ENCODE data around the gene CFAP52. TPM values are rescaled to one million over a fixed set of nuclear protein-coding genes. Genes with fewer than 3 reads are reported as not detected.

CFAP52 gene
- total RNA-seq, 1 experiment from 2014 or later: not detected

DNA sequence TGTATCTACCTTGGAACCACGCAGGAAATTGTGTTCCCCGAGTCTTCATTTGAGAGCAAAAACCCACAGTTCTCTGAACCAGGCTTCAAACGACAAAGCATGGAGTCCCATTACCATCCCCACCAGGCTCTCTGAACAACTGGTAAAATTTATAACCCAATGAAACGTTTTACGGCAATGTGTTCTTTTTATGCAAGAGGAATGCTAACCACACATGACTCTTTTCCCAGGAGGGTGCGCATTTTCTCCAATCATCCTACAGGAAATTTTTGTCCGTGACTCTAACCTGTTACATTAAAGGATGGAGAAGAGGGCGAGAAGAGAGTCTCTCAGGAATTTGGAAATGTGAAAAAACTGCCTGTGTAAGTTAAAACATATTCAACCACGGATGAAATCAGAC, 18.6 kb upstream of the CFAP52 start:
- no peak for ATAC-seq
- Histone ChIP-seq H3K27ac (ENCODE audit: low read depth, low read length) (no peak overlapping the region), H3K79me2 (ENCODE audit: insufficient read depth, low read length) (no peaks in the 10 kb centered on the region), H3K36me3 (ENCODE audit: control insufficient read depth in 1 of 2, insufficient read depth in 2 of 2, low read length in 2 of 2) (no peaks in the 10 kb centered on the region), H3K4me2 (ENCODE audit: low read length) (no peak overlapping the region), H3K9me3 (ENCODE audit: control insufficient read depth in 1 of 2, insufficient read depth in 1 of 2, low read depth in 1 of 2, low read length in 2 of 2) (no peaks in the 10 kb centered on the region), H3K9ac (ENCODE audit: low read length) (no peak overlapping the region), H3K9me2 (ENCODE audit: insufficient read depth) (no peaks in the 10 kb centered on the region), H4K20me1 (ENCODE audit: insufficient read depth) (no peaks in the 10 kb centered on the region), H3K27me3 (ENCODE audit: insufficient read depth, low read length) (no peaks in the 10 kb centered on the region), H3K4me3 (replicated peaks in 1 of 2; ENCODE audit: low read depth in 1 of 2, low read length in 2 of 2) (no peak overlapping the region), H3K4me1 (ENCODE audit: control insufficient read depth in 1 of 2, insufficient read depth in 2 of 2, low read length in 2 of 2) (no peaks in the 10 kb centered on the region), H2AFZ (ENCODE audit: low read depth, low read length, poor library complexity, severe bottlenecking) (no peak overlapping the region)
- TF ChIP-seq EZH2phosphoT487 (IDR thresholded peaks at IDR 0.05; ENCODE audit: borderline replicate concordance): no peak
- no peak for TF ChIP-seq SRF (IDR thresholded peaks at IDR 0.05; ENCODE audit: low read depth)
- TF ChIP-seq EZH2 (IDR thresholded peaks at IDR 0.05): no peak
- TF ChIP-seq ELF1 (IDR thresholded peaks at IDR 0.05; ENCODE audit: borderline replicate concordance, low read depth): no peak
- TF ChIP-seq YY1 (IDR thresholded peaks at IDR 0.05; ENCODE audit: extremely low read depth, insufficient replicate concordance, low read depth, low read length): no peak
- no peak for TF ChIP-seq SIN3A (IDR thresholded peaks at IDR 0.05; ENCODE audit: low read depth)
- ChIA-PET RAD21 (ENCODE audit: low non-redundant PET in 1 of 2, low total read pairs in 2 of 2, uncharacterized antibody in 2 of 2, unreplicated experiment in 2 of 2) (no interaction called here), POLR2A (no interaction called here), CTCF (no interaction called here)
- DNase-seq (ENCODE audit: low read depth, low spot score): no peak
- BruUV-seq (replicated peaks): no TSS peak
- intact Hi-C loops (cut with micrococcal nuclease): no loop called here

DNA sequence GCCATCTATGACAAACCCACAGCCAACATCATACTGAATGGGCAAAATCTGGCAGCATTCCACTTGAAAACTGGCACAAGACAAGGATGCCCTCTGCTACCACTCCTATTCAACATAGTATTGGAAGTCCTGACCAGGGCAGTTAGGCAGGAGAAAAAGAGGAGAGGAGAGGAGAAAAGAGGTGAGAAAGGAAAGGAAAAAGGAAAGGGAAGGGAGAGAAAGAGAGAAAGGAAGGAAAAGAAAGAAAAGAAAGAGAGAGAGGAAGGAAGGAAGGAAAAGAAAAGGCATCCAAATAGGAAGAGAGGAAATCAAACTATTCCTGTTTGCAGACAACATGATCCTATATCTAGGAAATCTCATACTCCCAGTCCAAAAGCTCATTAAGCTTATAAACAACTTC, 12.3 kb upstream of the CFAP52 start:
- RAD21 ChIA-PET (ENCODE audit: low non-redundant PET in 1 of 2, low total read pairs in 2 of 2, uncharacterized antibody in 2 of 2, unreplicated experiment in 2 of 2): no interaction called here
- TF ChIP-seq, protein P1, sequence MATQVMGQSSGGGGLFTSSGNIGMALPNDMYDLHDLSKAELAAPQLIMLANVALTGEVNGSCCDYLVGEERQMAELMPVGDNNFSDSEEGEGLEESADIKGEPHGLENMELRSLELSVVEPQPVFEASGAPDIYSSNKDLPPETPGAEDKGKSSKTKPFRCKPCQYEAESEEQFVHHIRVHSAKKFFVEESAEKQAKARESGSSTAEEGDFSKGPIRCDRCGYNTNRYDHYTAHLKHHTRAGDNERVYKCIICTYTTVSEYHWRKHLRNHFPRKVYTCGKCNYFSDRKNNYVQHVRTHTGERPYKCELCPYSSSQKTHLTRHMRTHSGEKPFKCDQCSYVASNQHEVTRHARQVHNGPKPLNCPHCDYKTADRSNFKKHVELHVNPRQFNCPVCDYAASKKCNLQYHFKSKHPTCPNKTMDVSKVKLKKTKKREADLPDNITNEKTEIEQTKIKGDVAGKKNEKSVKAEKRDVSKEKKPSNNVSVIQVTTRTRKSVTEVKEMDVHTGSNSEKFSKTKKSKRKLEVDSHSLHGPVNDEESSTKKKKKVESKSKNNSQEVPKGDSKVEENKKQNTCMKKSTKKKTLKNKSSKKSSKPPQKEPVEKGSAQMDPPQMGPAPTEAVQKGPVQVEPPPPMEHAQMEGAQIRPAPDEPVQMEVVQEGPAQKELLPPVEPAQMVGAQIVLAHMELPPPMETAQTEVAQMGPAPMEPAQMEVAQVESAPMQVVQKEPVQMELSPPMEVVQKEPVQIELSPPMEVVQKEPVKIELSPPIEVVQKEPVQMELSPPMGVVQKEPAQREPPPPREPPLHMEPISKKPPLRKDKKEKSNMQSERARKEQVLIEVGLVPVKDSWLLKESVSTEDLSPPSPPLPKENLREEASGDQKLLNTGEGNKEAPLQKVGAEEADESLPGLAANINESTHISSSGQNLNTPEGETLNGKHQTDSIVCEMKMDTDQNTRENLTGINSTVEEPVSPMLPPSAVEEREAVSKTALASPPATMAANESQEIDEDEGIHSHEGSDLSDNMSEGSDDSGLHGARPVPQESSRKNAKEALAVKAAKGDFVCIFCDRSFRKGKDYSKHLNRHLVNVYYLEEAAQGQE (IDR thresholded peaks at IDR 0.05; ENCODE audit: low read depth): no peak
- TF ChIP-seq, protein P2, sequence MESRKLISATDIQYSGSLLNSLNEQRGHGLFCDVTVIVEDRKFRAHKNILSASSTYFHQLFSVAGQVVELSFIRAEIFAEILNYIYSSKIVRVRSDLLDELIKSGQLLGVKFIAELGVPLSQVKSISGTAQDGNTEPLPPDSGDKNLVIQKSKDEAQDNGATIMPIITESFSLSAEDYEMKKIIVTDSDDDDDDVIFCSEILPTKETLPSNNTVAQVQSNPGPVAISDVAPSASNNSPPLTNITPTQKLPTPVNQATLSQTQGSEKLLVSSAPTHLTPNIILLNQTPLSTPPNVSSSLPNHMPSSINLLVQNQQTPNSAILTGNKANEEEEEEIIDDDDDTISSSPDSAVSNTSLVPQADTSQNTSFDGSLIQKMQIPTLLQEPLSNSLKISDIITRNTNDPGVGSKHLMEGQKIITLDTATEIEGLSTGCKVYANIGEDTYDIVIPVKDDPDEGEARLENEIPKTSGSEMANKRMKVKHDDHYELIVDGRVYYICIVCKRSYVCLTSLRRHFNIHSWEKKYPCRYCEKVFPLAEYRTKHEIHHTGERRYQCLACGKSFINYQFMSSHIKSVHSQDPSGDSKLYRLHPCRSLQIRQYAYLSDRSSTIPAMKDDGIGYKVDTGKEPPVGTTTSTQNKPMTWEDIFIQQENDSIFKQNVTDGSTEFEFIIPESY (IDR thresholded peaks at IDR 0.05; ENCODE audit: extremely low read depth, insufficient replicate concordance, low read length): no peak
- TF ChIP-seq TCF7L2 (IDR thresholded peaks at IDR 0.05; ENCODE audit: borderline replicate concordance, extremely low read depth, insufficient read depth, insufficient read length): no peak
- no peak for TF ChIP-seq FOSL1 (IDR thresholded peaks at IDR 0.05; ENCODE audit: low read depth)
- no peak for TF ChIP-seq ZNF274 (IDR thresholded peaks at IDR 0.05; ENCODE audit: low read depth, low read length)
- TF ChIP-seq EZH2phosphoT487 (IDR thresholded peaks at IDR 0.05; ENCODE audit: borderline replicate concordance): no peak
- TF ChIP-seq POLR2AphosphoS5 (IDR thresholded peaks at IDR 0.05; ENCODE audit: low read depth, low read length): no peak
- no peak for TF ChIP-seq RAD21 (IDR thresholded peaks at IDR 0.05; ENCODE audit: low read depth)
- TF ChIP-seq, protein P3, sequence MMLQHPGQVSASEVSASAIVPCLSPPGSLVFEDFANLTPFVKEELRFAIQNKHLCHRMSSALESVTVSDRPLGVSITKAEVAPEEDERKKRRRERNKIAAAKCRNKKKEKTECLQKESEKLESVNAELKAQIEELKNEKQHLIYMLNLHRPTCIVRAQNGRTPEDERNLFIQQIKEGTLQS (IDR thresholded peaks at IDR 0.05): no peak
- no peak for TF ChIP-seq YY1 (IDR thresholded peaks at IDR 0.05; ENCODE audit: extremely low read depth, insufficient replicate concordance, low read depth, low read length)
- TF ChIP-seq SIN3A (IDR thresholded peaks at IDR 0.05; ENCODE audit: low read depth): no peak
- TF ChIP-seq POLR2A (IDR thresholded peaks at IDR 0.05; ENCODE audit: borderline replicate concordance, extremely low read depth, insufficient read depth, insufficient read length): no peak
- no peak for TF ChIP-seq SRF (IDR thresholded peaks at IDR 0.05; ENCODE audit: low read depth)

More for the DNA sequence above, 12.3 kb upstream of the CFAP52 start:
- Histone ChIP-seq H4K20me1 (ENCODE audit: insufficient read depth) (no peaks in the 10 kb centered on the region), H3K9me3 (ENCODE audit: control insufficient read depth in 1 of 2, insufficient read depth in 1 of 2, low read depth in 1 of 2, low read length in 2 of 2) (no peaks in the 10 kb centered on the region), H3K27ac (ENCODE audit: low read depth, low read length) (no peak overlapping the region), H2AFZ (ENCODE audit: low read depth, low read length, poor library complexity, severe bottlenecking) (no peak overlapping the region), H3K36me3 (ENCODE audit: control insufficient read depth in 1 of 2, insufficient read depth in 2 of 2, low read length in 2 of 2) (no peaks in the 10 kb centered on the region; a peak in 1 of 4 replicates), H3K9me2 (ENCODE audit: insufficient read depth) (no peaks in the 10 kb centered on the region), H3K79me2 (ENCODE audit: insufficient read depth, low read length) (no peaks in the 10 kb centered on the region), H3K4me1 (ENCODE audit: control insufficient read depth in 1 of 2, insufficient read depth in 2 of 2, low read length in 2 of 2) (no peaks in the 10 kb centered on the region), H3K4me3 (replicated peaks in 1 of 2; ENCODE audit: low read depth in 1 of 2, low read length in 2 of 2) (no peak overlapping the region), H3K27me3 (ENCODE audit: insufficient read depth, low read length) (no peaks in the 10 kb centered on the region), H3K4me2 (ENCODE audit: low read length) (no peak overlapping the region), H3K9ac (ENCODE audit: low read length) (no peak overlapping the region)
- intact Hi-C loops (cut with micrococcal nuclease): no loop called here
- CTCF ChIA-PET: interaction anchor here (0.9 to 1.6 kb wide), 2 partner anchors 9 to 12 kb away, joined by 3 to 5 read pairs; partner anchors contain the start of gene STX8
- DNase-seq (ENCODE audit: low read depth, low spot score): no peak
- POLR2A ChIA-PET: no interaction called here
- no TSS peak for BruUV-seq (replicated peaks)
- ATAC-seq: no peak
